RWPE2 (cell line): ENCODE results near the gene FAF1.

ENCODE experiments used
- ATAC-seq: fragments of 200-7000 bp; cut with Tn5 transposase; 3 replicates; pipeline ENCODE4 v1.9.1; 2021; ENCODE audit warnings: low read depth
- DNase-seq: peaks from one replicate; pipeline ENCODE4 v3.0.0-alpha.2; 2020; ENCODE audit warnings: low spot score
- H3K27ac ChIP-seq: fragments of 450-650 bp; 2 replicates; pipeline ENCODE4 v1.5.1; 2017; ENCODE audit warnings: mild to moderate bottlenecking; ENCODE audit not compliant: poor library complexity, severe bottlenecking
- H3K27me3 ChIP-seq: fragments of 250-450 bp; sonication (Bioruptor Pico); 2 replicates; pipeline ENCODE4 v1.5.1; 2021; ENCODE audit warnings: mild to moderate bottlenecking, moderate library complexity; ENCODE audit not compliant: insufficient read depth, poor library complexity, severe bottlenecking
- H3K36me3 ChIP-seq: fragments of 250-450 bp; sonication (Bioruptor Pico); 2 replicates; pipeline ENCODE4 v1.5.1; 2020; ENCODE audit warnings: low read depth, mild to moderate bottlenecking, moderate library complexity
- H3K4me1 ChIP-seq: fragments of 250-450 bp; sonication (Bioruptor Pico); 2 replicates; pipeline ENCODE4 v1.5.1; 2021; ENCODE audit warnings: mild to moderate bottlenecking, moderate library complexity; ENCODE audit not compliant: insufficient read depth, poor library complexity, severe bottlenecking
- H3K4me3 ChIP-seq: fragments of 250-450 bp; sonication (Bioruptor Pico); 2 replicates; pipeline ENCODE4 v1.5.1; 2021; ENCODE audit warnings: mild to moderate bottlenecking, moderate library complexity; ENCODE audit not compliant: severe bottlenecking
- H3K9me3 ChIP-seq: fragments of 250-450 bp; sonication (Bioruptor Pico); 2 replicates; pipeline ENCODE4 v1.5.1; 2021; ENCODE audit warnings: mild to moderate bottlenecking, moderate library complexity; ENCODE audit not compliant: severe bottlenecking
- CTCF ChIP-seq: fragments of 450-650 bp; IDR thresholded peaks from one replicate; pipeline ENCODE4 v1.5.1; 2017; ENCODE audit warnings: mild to moderate bottlenecking, moderate library complexity; ENCODE audit not compliant: poor library complexity, severe bottlenecking

FAF1 gene

GRCh38 chr1:50923564-50923963 is 36.5 kb downstream of the FAF1 start:
- Histone ChIP-seq H3K27me3 (no peaks in the 10 kb centered on the region), H3K9me3 (no peaks in the 10 kb centered on the region), H3K4me3 (no peak overlapping the region), H3K4me1 (no peaks in the 10 kb centered on the region), H3K27ac (no peak overlapping the region), H3K36me3 (0 out of 2 replicates have a peak, but pooled peaks cover 3% of the 10 kb centered on the region)
- ATAC-seq (no peak), DNase-seq (no peak)
- TF ChIP-seq CTCF: no peak

GRCh38 chr1:50921029-50921428 is 39.0 kb downstream of the FAF1 start:
- ATAC-seq (no peak), DNase-seq (no peak)
- Histone ChIP-seq H3K27me3 (no peaks in the 10 kb centered on the region), H3K36me3 (no peaks in the 10 kb centered on the region), H3K27ac (no peak overlapping the region), H3K4me3 (no peak overlapping the region), H3K9me3 (no peaks in the 10 kb centered on the region), H3K4me1 (no peaks in the 10 kb centered on the region)
- no peak for TF ChIP-seq CTCF

- Histone ChIP-seq H3K36me3 (no peaks in the 10 kb centered on the region), H3K9me3 (no peaks in the 10 kb centered on the region), H3K27me3 (no peaks in the 10 kb centered on the region), H3K27ac (no peak overlapping the region), H3K4me3 (no peak overlapping the region), H3K4me1 (no peaks in the 10 kb centered on the region)
- no peak for TF ChIP-seq CTCF
- DNase-seq: no peak
- no peak for ATAC-seq
These were observed 39.7 kb downstream of the FAF1 start for GRCh38 chr1:50920409-50920808.

GRCh38 chr1:50917138-50918137 is 42.6 kb downstream of the FAF1 start:
- no peaks in the 10 kb centered on the region for H3K36me3 ChIP-seq
- DNase-seq (no peak), ATAC-seq (no peak)
- H3K27me3 ChIP-seq: no peaks in the 10 kb centered on the region
- no peaks in the 10 kb centered on the region for H3K4me1 ChIP-seq
- no peak overlapping the region for H3K27ac ChIP-seq
- no peak overlapping the region for H3K4me3 ChIP-seq
- no peaks in the 10 kb centered on the region for H3K9me3 ChIP-seq
- no peak for TF ChIP-seq CTCF

- Histone ChIP-seq H3K9me3 (no peaks in the 10 kb centered on the region), H3K36me3 (no peaks in the 10 kb centered on the region), H3K27ac (no peak overlapping the region), H3K4me3 (no peak overlapping the region), H3K4me1 (no peaks in the 10 kb centered on the region), H3K27me3 (no peaks in the 10 kb centered on the region)
- ATAC-seq (no peak), DNase-seq (no peak)
- TF ChIP-seq CTCF: no peak
These were observed 44.4 kb downstream of the FAF1 start for GRCh38 chr1:50915621-50916020.
